Lower lobe of right lung (tissue), 2 donors: ENCODE results near the gene PVR. TPM values are rescaled to one million over a fixed set of nuclear protein-coding genes. Genes with fewer than 3 reads are reported as not detected.

Experiments
- ATAC-seq, 2 donors: fragments of 200-7000 bp; cut with Tn5 transposase; one replicate each; pipeline ENCODE4 v1.9.1; 2020 to 2022; ENCODE audit warnings: mild to moderate bottlenecking in 2 of 2, moderate library complexity in 2 of 2
- DNase-seq: peaks from one replicate; pipeline ENCODE4 v3.0.0-alpha.2; 2020
- H3K27ac ChIP-seq: fragments of 200-600 bp; one replicate; pipeline ENCODE4 v1.8.0; 2022
- H3K27me3 ChIP-seq: fragments of 200-600 bp; one replicate; pipeline ENCODE4 v1.8.0; 2022; ENCODE audit warnings: low read depth
- H3K36me3 ChIP-seq: fragments of 200-600 bp; one replicate; pipeline ENCODE4 v1.8.0; 2022; ENCODE audit warnings: mild to moderate bottlenecking
- H3K4me1 ChIP-seq: fragments of 200-600 bp; one replicate; pipeline ENCODE4 v1.8.0; 2022
- H3K4me3 ChIP-seq: fragments of 200-600 bp; one replicate; pipeline ENCODE4 v1.8.0; 2022; ENCODE audit warnings: mild to moderate bottlenecking
- H3K9me3 ChIP-seq: fragments of 200-600 bp; one replicate; pipeline ENCODE4 v1.8.0; 2022
- CTCF ChIP-seq: fragments of 200-600 bp; IDR thresholded peaks from one replicate; pipeline ENCODE4 v1.8.0; 2022; ENCODE audit warnings: antibody characterized with exemption, mild to moderate bottlenecking
- intact Hi-C: fragments of 100-400 bp; cut with DNase I; formaldehyde crosslinking; loops from one replicate; pipeline ENCODE4 v1.11.0; 2022
- total RNA-seq: library from RNA; stranded (reverse); fragmentation: NEBNext Ultra II Directional; extraction: Animal tissue kit (Norgen Biotek cat#: 25700); gene quantifications from one replicate; pipeline ENCODE4 v1.2.1, GENCODE V29; 2021
- donor health status: DM: no; HTN: yes; CAD: no; lungs with severe emphysema.

The PVR gene
- total RNA-seq, 1 donor from 2014 or later: 35.0 TPM

DNA sequence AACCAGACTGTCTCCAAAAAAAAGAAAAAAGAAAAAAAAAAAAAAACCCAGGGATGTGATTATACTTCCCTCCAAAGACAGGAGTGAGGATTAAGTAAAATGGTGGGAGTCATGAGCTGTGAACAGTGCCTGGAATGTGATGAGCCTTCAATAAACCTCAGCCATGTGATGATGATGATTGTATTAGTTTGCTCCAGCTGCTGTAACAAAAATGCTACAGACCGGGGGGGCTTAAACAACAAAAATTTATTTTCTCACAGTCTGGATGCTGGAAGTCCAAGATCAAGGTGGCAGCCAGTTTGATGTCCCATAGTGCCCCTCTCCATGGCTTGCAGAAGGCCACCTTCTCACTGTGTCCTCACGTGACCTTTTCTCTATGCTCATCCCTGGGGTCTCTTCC, 8.9 kb upstream of the PVR start:
- Histone ChIP-seq H3K4me1 (peaks cover 12% of the 10 kb centered on the region), H3K36me3 (no peaks in the 10 kb centered on the region), H3K27ac (no peak overlapping the region), H3K4me3 (no peak overlapping the region), H3K9me3 (no peaks in the 10 kb centered on the region), H3K27me3 (no peaks in the 10 kb centered on the region)
- intact Hi-C loops: no loop called here
- DNase-seq: no peak
- no peak for TF ChIP-seq CTCF
- ATAC-seq: no peak

- Histone ChIP-seq H3K4me1 (peaks cover 12% of the 10 kb centered on the region), H3K36me3 (no peaks in the 10 kb centered on the region), H3K27me3 (no peaks in the 10 kb centered on the region), H3K27ac (no peak overlapping the region), H3K9me3 (no peaks in the 10 kb centered on the region), H3K4me3 (no peak overlapping the region)
- TF ChIP-seq CTCF: no peak
- ATAC-seq: peak; percentile 72 to 77
- DNase-seq: no peak
- intact Hi-C loops: no loop called here
These were observed 7.9 kb upstream of the PVR start for GRCh38 chr19:44635581-44636438.

- intact Hi-C loops: no loop called here
- H3K27ac ChIP-seq: no peak overlapping the region
- DNase-seq: no peak
These were observed 7.0 kb upstream of the PVR start for GRCh38 chr19:44636439-44637389.

DNA sequence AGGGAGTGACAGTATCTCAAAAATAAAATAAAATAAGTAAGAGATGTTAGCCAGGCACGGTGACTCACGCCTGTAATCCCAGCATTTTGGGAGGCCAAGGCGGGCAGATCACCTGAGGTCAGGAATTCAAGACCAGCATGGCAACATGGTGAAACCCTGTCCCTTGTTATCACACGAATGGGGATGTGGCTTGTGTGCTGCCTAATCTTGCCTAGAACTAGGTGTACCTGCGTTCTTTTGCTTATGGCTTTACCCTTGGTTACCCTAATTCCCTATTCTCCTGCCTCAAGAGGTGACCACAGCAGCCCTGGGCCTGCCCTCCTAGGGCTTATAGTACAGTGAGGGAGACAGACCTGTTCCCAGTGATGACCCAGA, 6.3 kb upstream of the PVR start:
- TF ChIP-seq CTCF: no peak
- ATAC-seq (no peak), DNase-seq (no peak)
- H3K9me3 ChIP-seq: no peaks in the 10 kb centered on the region
- peaks cover 12% of the 10 kb centered on the region for H3K4me1 ChIP-seq
- H3K27me3 ChIP-seq: no peaks in the 10 kb centered on the region
- H3K36me3 ChIP-seq: no peaks in the 10 kb centered on the region
- H3K27ac ChIP-seq: no peak overlapping the region
- H3K4me3 ChIP-seq: no peak overlapping the region
- intact Hi-C loops: no loop called here

More at GRCh38 chr19:44636439-44637389, 7.0 kb upstream of the PVR start:
- no peak for TF ChIP-seq CTCF
- no peaks in the 10 kb centered on the region for H3K36me3 ChIP-seq
- ATAC-seq: no peak
- no peaks in the 10 kb centered on the region for H3K27me3 ChIP-seq
- peaks cover 12% of the 10 kb centered on the region for H3K4me1 ChIP-seq
- H3K9me3 ChIP-seq: no peaks in the 10 kb centered on the region
- no peak overlapping the region for H3K4me3 ChIP-seq

- Histone ChIP-seq H3K4me3 (no peak overlapping the region), H3K9me3 (no peaks in the 10 kb centered on the region), H3K36me3 (no peaks in the 10 kb centered on the region), H3K27ac (no peak overlapping the region), H3K4me1 (peaks cover 3% of the 10 kb centered on the region), H3K27me3 (no peaks in the 10 kb centered on the region)
- no peak for TF ChIP-seq CTCF
- ATAC-seq: no peak
- no peak for DNase-seq
- intact Hi-C loops: no loop called here
These were observed 3.2 kb upstream of the PVR start for GRCh38 chr19:44640518-44640917.
